ENCODE data around the gene STX18.

Gene STX18

DNA sequence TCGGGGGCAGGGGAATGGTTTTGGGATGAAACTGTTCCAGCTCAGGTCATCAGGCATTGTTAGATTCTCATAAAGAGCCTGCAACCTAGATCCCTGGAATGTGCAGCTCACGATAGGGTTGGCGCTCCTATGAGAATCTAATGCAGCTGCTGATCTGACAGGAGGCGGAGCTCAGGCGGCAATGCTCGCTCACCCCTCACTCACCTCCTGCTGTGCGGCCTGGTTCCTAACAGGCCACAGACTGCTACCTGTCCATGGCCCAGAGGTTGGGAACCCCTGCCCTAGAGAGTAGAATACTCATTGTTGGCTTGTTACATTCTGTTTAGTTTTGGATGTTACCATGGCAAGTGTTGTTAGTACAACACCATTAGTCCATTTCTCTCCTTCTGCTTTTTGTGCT lies 40.8 kb upstream of the STX18 start:
- Histone ChIP-seq H3K4me3 (no peak overlapping the region), H3K36me3 (no peaks in the 10 kb centered on the region), H3K27me3 (no peaks in the 10 kb centered on the region), H3K27ac (no peak overlapping the region), H3K9me3 (no peaks in the 10 kb centered on the region), H3K4me1 (no peaks in the 10 kb centered on the region)
- intact Hi-C loops (cut with DNase I; ENCODE audit: low total_unique reads) = no loop called here
- TF ChIP-seq, protein P1, sequence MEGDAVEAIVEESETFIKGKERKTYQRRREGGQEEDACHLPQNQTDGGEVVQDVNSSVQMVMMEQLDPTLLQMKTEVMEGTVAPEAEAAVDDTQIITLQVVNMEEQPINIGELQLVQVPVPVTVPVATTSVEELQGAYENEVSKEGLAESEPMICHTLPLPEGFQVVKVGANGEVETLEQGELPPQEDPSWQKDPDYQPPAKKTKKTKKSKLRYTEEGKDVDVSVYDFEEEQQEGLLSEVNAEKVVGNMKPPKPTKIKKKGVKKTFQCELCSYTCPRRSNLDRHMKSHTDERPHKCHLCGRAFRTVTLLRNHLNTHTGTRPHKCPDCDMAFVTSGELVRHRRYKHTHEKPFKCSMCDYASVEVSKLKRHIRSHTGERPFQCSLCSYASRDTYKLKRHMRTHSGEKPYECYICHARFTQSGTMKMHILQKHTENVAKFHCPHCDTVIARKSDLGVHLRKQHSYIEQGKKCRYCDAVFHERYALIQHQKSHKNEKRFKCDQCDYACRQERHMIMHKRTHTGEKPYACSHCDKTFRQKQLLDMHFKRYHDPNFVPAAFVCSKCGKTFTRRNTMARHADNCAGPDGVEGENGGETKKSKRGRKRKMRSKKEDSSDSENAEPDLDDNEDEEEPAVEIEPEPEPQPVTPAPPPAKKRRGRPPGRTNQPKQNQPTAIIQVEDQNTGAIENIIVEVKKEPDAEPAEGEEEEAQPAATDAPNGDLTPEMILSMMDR (IDR thresholded peaks at IDR 0.05) = no peak
- DNase-seq = no peak

DNA sequence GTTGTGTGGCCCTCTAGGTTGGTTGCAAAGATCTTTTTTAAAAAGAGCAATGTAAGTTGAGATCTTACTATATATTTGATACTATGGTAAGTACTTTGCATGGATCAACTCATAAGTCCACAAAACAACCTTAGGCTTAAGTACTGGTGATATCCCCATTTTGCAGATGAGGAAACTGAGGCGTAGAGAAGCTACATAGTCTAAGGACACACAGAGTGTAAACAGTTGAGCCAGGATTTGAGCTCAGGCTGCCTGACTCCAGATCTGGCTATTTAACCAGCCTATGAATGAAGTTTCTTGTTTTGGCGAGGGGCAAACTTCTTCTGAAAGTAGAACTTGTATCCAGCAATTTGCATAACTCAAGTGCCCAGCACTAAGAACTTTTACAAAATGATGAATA lies 38.6 kb upstream of the STX18 start:
- H3K4me3 ChIP-seq = no peak overlapping the region
- DNase-seq = no peak
- H3K27me3 ChIP-seq = no peaks in the 10 kb centered on the region
- no peaks in the 10 kb centered on the region for H3K9me3 ChIP-seq
- no peaks in the 10 kb centered on the region for H3K36me3 ChIP-seq
- H3K27ac ChIP-seq = no peak overlapping the region
- intact Hi-C loops (cut with DNase I; ENCODE audit: low total_unique reads) = no loop called here
- TF ChIP-seq, protein P1 (IDR thresholded peaks at IDR 0.05) = no peak
- H3K4me1 ChIP-seq = peaks cover 0 to 2% (median under 1%) of the 10 kb centered on the region in 4 donors

DNA sequence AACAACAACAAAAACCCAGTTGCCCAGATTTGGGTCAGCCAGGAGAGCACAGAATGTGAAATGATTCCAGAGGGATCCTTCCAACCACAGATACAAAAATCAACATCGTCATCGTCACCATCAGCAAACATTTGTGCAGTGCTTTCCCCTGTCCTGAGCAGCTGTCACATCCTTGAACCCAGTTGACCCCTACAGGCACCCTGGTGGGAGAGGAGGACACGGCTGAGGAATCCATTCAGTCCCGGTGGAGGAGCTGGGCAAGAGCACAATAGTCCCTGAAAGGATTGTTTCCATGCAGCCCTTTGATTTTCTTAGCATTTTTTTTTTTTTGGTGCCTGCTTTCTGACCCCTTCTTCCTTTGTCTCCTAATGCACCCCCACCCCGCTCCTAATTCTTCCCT lies 37.1 kb upstream of the STX18 start:
- H3K27me3 ChIP-seq = no peaks in the 10 kb centered on the region
- intact Hi-C loops (cut with DNase I; ENCODE audit: low total_unique reads) = no loop called here
- no peak overlapping the region for H3K4me3 ChIP-seq
- no peaks in the 10 kb centered on the region for H3K36me3 ChIP-seq
- no peaks in the 10 kb centered on the region for H3K9me3 ChIP-seq
- TF ChIP-seq, protein P1 (IDR thresholded peaks at IDR 0.05) = no peak
- no peak for DNase-seq
- peaks cover 0 to 14% (median 4%) of the 10 kb centered on the region in 4 donors for H3K4me1 ChIP-seq
- H3K27ac ChIP-seq = no peak overlapping the region

DNA sequence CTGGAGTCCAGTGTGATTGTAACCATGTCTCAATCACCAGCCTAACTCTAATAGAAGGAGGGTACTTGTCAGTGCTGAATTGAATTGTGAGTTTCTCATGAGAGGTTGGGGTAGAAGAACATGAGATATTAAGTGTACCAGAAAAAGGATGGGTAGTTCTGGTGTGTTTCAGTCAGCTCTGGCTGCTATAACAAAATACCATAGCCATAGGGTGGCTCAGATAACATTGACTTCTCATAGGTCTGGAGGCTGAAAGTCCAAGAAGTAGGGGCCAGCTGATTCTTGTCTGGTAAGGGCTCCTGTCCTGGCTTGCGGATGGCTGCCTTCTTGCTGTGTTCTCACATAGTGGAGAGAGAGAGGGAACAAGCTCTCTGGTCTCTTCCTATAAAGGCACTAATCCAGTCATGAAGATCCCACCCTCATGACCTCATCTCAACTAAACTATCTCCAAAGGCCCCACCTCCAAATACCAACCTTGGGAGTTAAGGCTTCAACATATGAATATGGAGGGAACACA lies 35.6 kb upstream of the STX18 start:
- intact Hi-C loops (cut with DNase I; ENCODE audit: low total_unique reads) = no loop called here
- no peak overlapping the region for H3K27ac ChIP-seq
- no peaks in the 10 kb centered on the region for H3K36me3 ChIP-seq
- no peak overlapping the region for H3K4me3 ChIP-seq
- no peaks in the 10 kb centered on the region for H3K27me3 ChIP-seq
- no peak for DNase-seq
- peaks cover 0 to 14% (median 4%) of the 10 kb centered on the region in 4 donors for H3K4me1 ChIP-seq
- H3K9me3 ChIP-seq = no peaks in the 10 kb centered on the region
- TF ChIP-seq, protein P1 (IDR thresholded peaks at IDR 0.05) = no peak

DNA sequence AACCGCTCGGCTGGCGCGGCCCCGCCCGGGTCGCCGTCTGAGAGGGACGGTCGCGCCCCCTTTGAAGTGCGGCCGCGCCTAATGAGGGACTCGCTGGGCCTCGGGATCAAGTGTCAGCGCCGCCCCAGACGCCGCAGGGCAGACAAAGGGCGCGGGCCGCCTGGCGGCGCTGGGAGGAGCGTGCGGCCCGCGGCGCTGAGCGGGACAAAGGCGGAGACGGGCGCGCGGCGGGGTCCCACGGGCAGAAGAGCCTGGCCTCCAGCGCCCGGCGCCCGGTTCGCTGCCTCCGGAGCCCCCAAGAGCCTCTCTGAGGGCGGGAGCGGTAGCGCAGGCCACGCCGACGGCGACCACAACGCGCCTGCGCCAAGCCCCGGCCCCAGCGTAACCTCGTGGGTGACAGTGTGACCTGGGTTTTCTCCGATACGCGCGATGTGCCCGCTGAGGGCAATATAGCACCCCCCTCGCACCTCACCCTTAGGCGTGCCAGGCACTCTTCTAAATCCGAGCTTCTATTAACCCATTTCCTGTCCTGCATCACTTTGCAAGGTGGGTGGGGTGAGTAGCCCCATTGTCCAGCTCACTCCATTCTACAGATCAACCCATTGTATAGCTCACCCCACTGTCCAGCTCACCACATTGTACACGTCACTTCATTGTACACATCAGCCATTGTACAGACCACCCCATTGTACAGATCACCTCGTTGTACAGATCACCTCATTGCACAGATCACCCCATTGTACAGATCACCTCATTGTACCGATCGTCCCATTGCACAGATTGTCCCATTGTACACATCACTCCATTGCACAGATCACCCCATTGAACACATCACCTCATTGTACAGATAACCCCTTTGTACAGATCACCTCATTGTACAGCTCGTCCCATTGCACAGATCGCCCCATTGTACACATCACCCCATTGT lies 33.7 kb upstream of the STX18 start:
- no peaks in the 10 kb centered on the region for H3K9me3 ChIP-seq
- no peaks in the 10 kb centered on the region for H3K36me3 ChIP-seq
- intact Hi-C loops (cut with DNase I; ENCODE audit: low total_unique reads) = no loop called here
- no peaks in the 10 kb centered on the region for H3K27me3 ChIP-seq
- TF ChIP-seq, protein P1 (IDR thresholded peaks at IDR 0.05) = peak; percentile 43 to 58
- peak overlapping the region; percentile 57 to 66 for H3K4me3 ChIP-seq
- DNase-seq = peak; percentile 66 to 70
- H3K27ac ChIP-seq = peak overlapping the region; percentile 55 to 71
- H3K4me1 ChIP-seq = peaks cover 0 to 14% (median 4%) of the 10 kb centered on the region in 4 donors
